ENCODE measurements around the gene PRPSAP1. TPM values are rescaled to one million over a fixed set of nuclear protein-coding genes. Genes with fewer than 3 reads are reported as not detected.

Gene PRPSAP1
- total RNA-seq, 1 donor from 2014 or later: 26.7 TPM

GRCh38 chr17:76384987-76385891, 31.5 kb upstream of the PRPSAP1 start:
- CTCF ChIA-PET: interaction anchor here (0.6 to 3.2 kb wide), 18 partner anchors 10 to 1096 kb away, joined by 3 to 29 read pairs (median 4); partner anchors contain the start of genes PRPSAP1, SLC25A19 and UBE2O
- TF ChIP-seq CTCF (IDR thresholded peaks at IDR 0.05): no peak
- peaks cover 2% of the 10 kb centered on the region for H3K27me3 Mint-ChIP-seq
- H3K9me3 Mint-ChIP-seq: no peaks in the 10 kb centered on the region
- peaks cover 15% of the 10 kb centered on the region for H3K4me1 Mint-ChIP-seq
- peak; percentile 47 for DNase-seq
- intact Hi-C loops (cut with micrococcal nuclease): loop anchor here (1.0 to 10.0 kb wide), 5 partner anchors 31 to 370 kb away; partner anchors contain the start of genes EXOC7, GALR2 and SRP68
- POLR2A ChIA-PET: interaction anchor here (0.6 to 3.9 kb wide), 10 partner anchors 8 to 541 kb away, joined by 3 to 29 read pairs (median 3); partner anchors contain the start of genes PRPSAP1, UBALD2, UNC13D and WBP2
- peaks cover 15% of the 10 kb centered on the region for H3K36me3 Mint-ChIP-seq (ENCODE audit: low read depth)
- peak; percentile 9 for ATAC-seq (ENCODE audit: low read depth)
- H3K27ac Mint-ChIP-seq: no peak overlapping the region
- peak overlapping the region; percentile 75 for H3K4me3 Mint-ChIP-seq

- peak; percentile 77 for DNase-seq
- TF ChIP-seq CTCF (IDR thresholded peaks at IDR 0.05): no peak
- ChIA-PET POLR2A (interaction anchor here (0.5 to 3.9 kb wide), 9 partner anchors 8 to 540 kb away, joined by 3 to 29 read pairs (median 3); partner anchors contain the start of genes PRPSAP1, UBALD2, UNC13D and WBP2), CTCF (interaction anchor here (0.6 to 3.2 kb wide), 15 partner anchors 7 to 258 kb away, joined by 3 to 29 read pairs (median 4); partner anchors contain the start of genes PRPSAP1 and UBE2O)
- H3K27me3 Mint-ChIP-seq: peaks cover 2% of the 10 kb centered on the region
- peaks cover 6% of the 10 kb centered on the region for H3K36me3 Mint-ChIP-seq (ENCODE audit: low read depth)
- no peaks in the 10 kb centered on the region for H3K9me3 Mint-ChIP-seq
- intact Hi-C loops (cut with micrococcal nuclease): loop anchor here (1.0 to 10.0 kb wide), 4 partner anchors 30 to 370 kb away; partner anchors contain the start of genes EXOC7, GALR2 and SRP68
- H3K27ac Mint-ChIP-seq: peak within 1 kb of the TSS; percentile 71
- ATAC-seq (ENCODE audit: low read depth): peak; percentile 75
- H3K4me3 Mint-ChIP-seq: peak within 1 kb of the TSS; percentile 86
- peaks cover 15% of the 10 kb centered on the region for H3K4me1 Mint-ChIP-seq
Observed at GRCh38 chr17:76384222-76384986, 30.7 kb upstream of the PRPSAP1 start, which contains the start of gene SPHK1. SPHK1 (plus strand) TSS chr17:76384609; CDS start chr17:76385645, 1,036 bp downstream.

- H3K4me3 Mint-ChIP-seq: peak overlapping the region; percentile 86
- intact Hi-C loops (cut with micrococcal nuclease): loop anchor here (1.0 to 10.0 kb wide), 4 partner anchors 29 to 369 kb away; partner anchors contain the start of genes EXOC7, GALR2 and SRP68
- ChIA-PET CTCF (interaction anchor here (0.6 to 3.2 kb wide), 6 partner anchors 8 to 145 kb away, joined by 3 to 23 read pairs (median 6); partner anchors contain the start of genes PRPSAP1 and UBE2O), POLR2A (interaction anchor here (1.4 to 3.9 kb wide), 2 partner anchors 14 to 30 kb away, joined by 5 to 29 read pairs; partner anchors contain the start of gene PRPSAP1)
- H3K36me3 Mint-ChIP-seq (ENCODE audit: low read depth): no peaks in the 10 kb centered on the region
- peak; percentile 49 for DNase-seq
- ATAC-seq (ENCODE audit: low read depth): peak; percentile 18
- no peak for TF ChIP-seq CTCF (IDR thresholded peaks at IDR 0.05)
- H3K9me3 Mint-ChIP-seq: no peaks in the 10 kb centered on the region
- H3K27me3 Mint-ChIP-seq: peaks cover 5% of the 10 kb centered on the region
- H3K27ac Mint-ChIP-seq: peak overlapping the region; percentile 71
- H3K4me1 Mint-ChIP-seq: peaks cover 15% of the 10 kb centered on the region
Observed at GRCh38 chr17:76383546-76384221, 30.0 kb upstream of the PRPSAP1 start.

- H3K27me3 Mint-ChIP-seq: peaks cover 5% of the 10 kb centered on the region
- no peaks in the 10 kb centered on the region for H3K9me3 Mint-ChIP-seq
- H3K36me3 Mint-ChIP-seq (ENCODE audit: low read depth): no peaks in the 10 kb centered on the region
- CTCF ChIA-PET: interaction anchor here (0.7 to 1.6 kb wide), 3 partner anchors 15 to 145 kb away, joined by 3 to 4 read pairs (median 4); no protein-coding TSS in a partner anchor
- DNase-seq (peak; percentile 40), ATAC-seq (ENCODE audit: low read depth) (peak; percentile 38)
- no peak overlapping the region for H3K27ac Mint-ChIP-seq
- peaks cover 15% of the 10 kb centered on the region for H3K4me1 Mint-ChIP-seq
- intact Hi-C loops (cut with micrococcal nuclease): loop anchor here (5.0 to 10.0 kb wide), 3 partner anchors 278 to 368 kb away; partner anchors contain the start of genes EXOC7, GALR2 and SRP68
- no peak for TF ChIP-seq CTCF (IDR thresholded peaks at IDR 0.05)
- H3K4me3 Mint-ChIP-seq: peak overlapping the region; percentile 86
- POLR2A ChIA-PET: interaction anchor here (1.1 to 3.9 kb wide), 2 partner anchors 29 to 67 kb away, joined by 3 to 29 read pairs; partner anchors contain the start of gene PRPSAP1
Observed at GRCh38 chr17:76382803-76383545, 29.3 kb upstream of the PRPSAP1 start.
